HCT116 (cell line): ENCODE measurements around the gene CENPB.

ENCODE experiments used
- JUND ChIP-seq: IDR thresholded peaks from 2 replicates; pipeline ENCODE4 v1.6.1; 2012
- POLR2A ChIP-seq: IDR thresholded peaks from 2 replicates; pipeline ENCODE4 v1.7.0; 2011; ENCODE audit warnings: borderline replicate concordance; ENCODE audit not compliant: insufficient read depth, insufficient read length; ENCODE audit errors: extremely low read depth
- POLR2AphosphoS5 ChIP-seq: IDR thresholded peaks from 2 replicates; pipeline ENCODE4 v1.6.1; 2011; ENCODE audit warnings: mild to moderate bottlenecking, low read depth, low read length, moderate library complexity
- SIN3A ChIP-seq: IDR thresholded peaks from 2 replicates; pipeline ENCODE4 v1.6.1; 2012; ENCODE audit warnings: low read depth
- TCF7L2 ChIP-seq: IDR thresholded peaks from 2 replicates; pipeline ENCODE4 v1.7.0; 2011; ENCODE audit warnings: borderline replicate concordance, inconsistent platforms; ENCODE audit not compliant: insufficient read depth, insufficient read length; ENCODE audit errors: extremely low read depth
- TF ChIP-seq, protein P1 (sequence below), 3 experiments: fragments of 200-600 bp in 1 of 3; sonication (generic) in 1 of 3; IDR thresholded peaks in 2 of 3; conservative IDR thresholded peaks in 1 of 3; 2 replicates each; pipeline ENCODE4 v1.5.1; 2012 to 2017; ENCODE audit warnings: low read depth in 2 of 3, low read length in 2 of 3, antibody characterized with exemption in 1 of 3, borderline replicate concordance in 1 of 3, control low read depth in 1 of 3, mild to moderate bottlenecking in 1 of 3, mixed read lengths in 1 of 3, mixed run types in 1 of 3, moderate library complexity in 1 of 3; ENCODE audit not compliant: insufficient read depth in 1 of 3
- TF ChIP-seq, protein P2 (sequence below): IDR thresholded peaks from 2 replicates; pipeline ENCODE4 v1.6.1; 2012; ENCODE audit warnings: low read depth
- TF ChIP-seq, protein P3 (sequence below): IDR thresholded peaks from 2 replicates; pipeline ENCODE4 v1.6.1; 2011; ENCODE audit warnings: mild to moderate bottlenecking, low read length, moderate library complexity; ENCODE audit not compliant: insufficient replicate concordance; ENCODE audit errors: extremely low read depth

DNA sequence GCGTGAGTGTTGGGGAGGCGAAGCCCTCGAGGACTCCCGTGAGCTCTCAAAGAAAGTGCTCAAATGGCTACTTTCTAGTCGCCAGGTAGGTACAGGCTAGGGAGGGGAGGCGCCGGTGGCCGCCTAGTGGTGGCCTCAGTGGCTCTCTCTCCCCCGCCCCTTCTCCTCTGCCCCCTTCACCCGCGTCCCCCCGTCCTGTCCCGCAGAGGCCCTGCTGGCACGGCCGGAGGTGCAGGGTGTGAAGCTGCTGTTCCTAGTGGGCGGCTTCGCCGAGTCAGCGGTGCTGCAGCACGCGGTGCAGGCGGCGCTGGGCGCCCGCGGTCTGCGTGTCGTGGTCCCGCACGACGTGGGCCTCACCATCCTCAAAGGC is 35.2 kb downstream of the CENPB start:
- TF ChIP-seq POLR2AphosphoS5 (no peak), TCF7L2 (no peak), JUND (no peak), SIN3A (no peak), POLR2A (no peak)
- TF ChIP-seq, protein P1, sequence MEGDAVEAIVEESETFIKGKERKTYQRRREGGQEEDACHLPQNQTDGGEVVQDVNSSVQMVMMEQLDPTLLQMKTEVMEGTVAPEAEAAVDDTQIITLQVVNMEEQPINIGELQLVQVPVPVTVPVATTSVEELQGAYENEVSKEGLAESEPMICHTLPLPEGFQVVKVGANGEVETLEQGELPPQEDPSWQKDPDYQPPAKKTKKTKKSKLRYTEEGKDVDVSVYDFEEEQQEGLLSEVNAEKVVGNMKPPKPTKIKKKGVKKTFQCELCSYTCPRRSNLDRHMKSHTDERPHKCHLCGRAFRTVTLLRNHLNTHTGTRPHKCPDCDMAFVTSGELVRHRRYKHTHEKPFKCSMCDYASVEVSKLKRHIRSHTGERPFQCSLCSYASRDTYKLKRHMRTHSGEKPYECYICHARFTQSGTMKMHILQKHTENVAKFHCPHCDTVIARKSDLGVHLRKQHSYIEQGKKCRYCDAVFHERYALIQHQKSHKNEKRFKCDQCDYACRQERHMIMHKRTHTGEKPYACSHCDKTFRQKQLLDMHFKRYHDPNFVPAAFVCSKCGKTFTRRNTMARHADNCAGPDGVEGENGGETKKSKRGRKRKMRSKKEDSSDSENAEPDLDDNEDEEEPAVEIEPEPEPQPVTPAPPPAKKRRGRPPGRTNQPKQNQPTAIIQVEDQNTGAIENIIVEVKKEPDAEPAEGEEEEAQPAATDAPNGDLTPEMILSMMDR (IDR thresholded peaks at IDR 0.05 in 2 of 3, conservative IDR thresholded peaks at IDR 0.05 in 1 of 3; ENCODE audit: borderline replicate concordance in 1 of 3, insufficient read depth in 1 of 3, low read depth in 2 of 3, low read length in 2 of 3), result no peak
- TF ChIP-seq, protein P2, sequence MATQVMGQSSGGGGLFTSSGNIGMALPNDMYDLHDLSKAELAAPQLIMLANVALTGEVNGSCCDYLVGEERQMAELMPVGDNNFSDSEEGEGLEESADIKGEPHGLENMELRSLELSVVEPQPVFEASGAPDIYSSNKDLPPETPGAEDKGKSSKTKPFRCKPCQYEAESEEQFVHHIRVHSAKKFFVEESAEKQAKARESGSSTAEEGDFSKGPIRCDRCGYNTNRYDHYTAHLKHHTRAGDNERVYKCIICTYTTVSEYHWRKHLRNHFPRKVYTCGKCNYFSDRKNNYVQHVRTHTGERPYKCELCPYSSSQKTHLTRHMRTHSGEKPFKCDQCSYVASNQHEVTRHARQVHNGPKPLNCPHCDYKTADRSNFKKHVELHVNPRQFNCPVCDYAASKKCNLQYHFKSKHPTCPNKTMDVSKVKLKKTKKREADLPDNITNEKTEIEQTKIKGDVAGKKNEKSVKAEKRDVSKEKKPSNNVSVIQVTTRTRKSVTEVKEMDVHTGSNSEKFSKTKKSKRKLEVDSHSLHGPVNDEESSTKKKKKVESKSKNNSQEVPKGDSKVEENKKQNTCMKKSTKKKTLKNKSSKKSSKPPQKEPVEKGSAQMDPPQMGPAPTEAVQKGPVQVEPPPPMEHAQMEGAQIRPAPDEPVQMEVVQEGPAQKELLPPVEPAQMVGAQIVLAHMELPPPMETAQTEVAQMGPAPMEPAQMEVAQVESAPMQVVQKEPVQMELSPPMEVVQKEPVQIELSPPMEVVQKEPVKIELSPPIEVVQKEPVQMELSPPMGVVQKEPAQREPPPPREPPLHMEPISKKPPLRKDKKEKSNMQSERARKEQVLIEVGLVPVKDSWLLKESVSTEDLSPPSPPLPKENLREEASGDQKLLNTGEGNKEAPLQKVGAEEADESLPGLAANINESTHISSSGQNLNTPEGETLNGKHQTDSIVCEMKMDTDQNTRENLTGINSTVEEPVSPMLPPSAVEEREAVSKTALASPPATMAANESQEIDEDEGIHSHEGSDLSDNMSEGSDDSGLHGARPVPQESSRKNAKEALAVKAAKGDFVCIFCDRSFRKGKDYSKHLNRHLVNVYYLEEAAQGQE, result no peak
- TF ChIP-seq, protein P3, sequence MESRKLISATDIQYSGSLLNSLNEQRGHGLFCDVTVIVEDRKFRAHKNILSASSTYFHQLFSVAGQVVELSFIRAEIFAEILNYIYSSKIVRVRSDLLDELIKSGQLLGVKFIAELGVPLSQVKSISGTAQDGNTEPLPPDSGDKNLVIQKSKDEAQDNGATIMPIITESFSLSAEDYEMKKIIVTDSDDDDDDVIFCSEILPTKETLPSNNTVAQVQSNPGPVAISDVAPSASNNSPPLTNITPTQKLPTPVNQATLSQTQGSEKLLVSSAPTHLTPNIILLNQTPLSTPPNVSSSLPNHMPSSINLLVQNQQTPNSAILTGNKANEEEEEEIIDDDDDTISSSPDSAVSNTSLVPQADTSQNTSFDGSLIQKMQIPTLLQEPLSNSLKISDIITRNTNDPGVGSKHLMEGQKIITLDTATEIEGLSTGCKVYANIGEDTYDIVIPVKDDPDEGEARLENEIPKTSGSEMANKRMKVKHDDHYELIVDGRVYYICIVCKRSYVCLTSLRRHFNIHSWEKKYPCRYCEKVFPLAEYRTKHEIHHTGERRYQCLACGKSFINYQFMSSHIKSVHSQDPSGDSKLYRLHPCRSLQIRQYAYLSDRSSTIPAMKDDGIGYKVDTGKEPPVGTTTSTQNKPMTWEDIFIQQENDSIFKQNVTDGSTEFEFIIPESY, result no peak
